ELR (cell line): ENCODE measurements around the gene TANGO6.

ENCODE experiments used
- DNase-seq: peaks from one replicate; pipeline ENCODE4 v3.0.0-alpha.2; 2015; ENCODE audit warnings: low read depth

TANGO6 gene

GRCh38 chr16:69100071-69100691 lies 256.9 kb downstream of the TANGO6 start:
- DNase-seq: no peak

GRCh38 chr16:69105501-69106361 lies 262.4 kb downstream of the TANGO6 start, which contains the start of gene HAS3:
TSS of gene HAS3 (plus strand) at chr16:69105653. CDS start at chr16:69109396, 3,743 bp downstream.
- peak; percentile 68 for DNase-seq

- peak; percentile 27 for DNase-seq
Measured at GRCh38 chr16:69106491-69107315, 263.4 kb downstream of the TANGO6 start.

- DNase-seq: peak; percentile 28
Measured at GRCh38 chr16:69107316-69107962, 264.1 kb downstream of the TANGO6 start.

- DNase-seq: no peak
Measured at GRCh38 chr16:69108064-69108904, 265.0 kb downstream of the TANGO6 start.

GRCh38 chr16:69108905-69109252 lies 265.5 kb downstream of the TANGO6 start:
- no peak for DNase-seq

- no peak for DNase-seq
Measured at GRCh38 chr16:69109486-69110270, 266.3 kb downstream of the TANGO6 start.

- DNase-seq: no peak
Measured at GRCh38 chr16:69110406-69110805, 267.1 kb downstream of the TANGO6 start.

GRCh38 chr16:69111216-69111875 lies 268.0 kb downstream of the TANGO6 start:
- no peak for DNase-seq

GRCh38 chr16:69111876-69112230 lies 268.5 kb downstream of the TANGO6 start:
- no peak for DNase-seq

GRCh38 chr16:69112285-69113129 lies 269.2 kb downstream of the TANGO6 start:
- peak; percentile 71 for DNase-seq

- peak; percentile 29 for DNase-seq
Measured at GRCh38 chr16:69113216-69113615, 269.9 kb downstream of the TANGO6 start.

- DNase-seq: no peak
Measured at GRCh38 chr16:69114346-69114975, 271.1 kb downstream of the TANGO6 start.

GRCh38 chr16:69114976-69115355 lies 271.6 kb downstream of the TANGO6 start:
- DNase-seq: no peak

GRCh38 chr16:69115361-69115760 lies 272.0 kb downstream of the TANGO6 start:
- no peak for DNase-seq

- DNase-seq: no peak
Measured at GRCh38 chr16:69115837-69116236, 272.5 kb downstream of the TANGO6 start.

GRCh38 chr16:69116256-69116875 lies 273.0 kb downstream of the TANGO6 start:
- no peak for DNase-seq

GRCh38 chr16:69116906-69117305 lies 273.6 kb downstream of the TANGO6 start:
- DNase-seq: no peak
